Stomach smooth muscle (tissue), 2 donors: Measurements from ENCODE around the gene HLA-DQA1.

Source experiments
- H3K27ac ChIP-seq: one replicate; pipeline ENCODE4 v1.7.0; 2013; ENCODE audit warnings: mild to moderate bottlenecking, low read length, inconsistent platforms
- H3K27me3 ChIP-seq, 2 donors: one replicate each; pipeline ENCODE4 v1.7.0; 2013; ENCODE audit warnings: low read length in 2 of 2; ENCODE audit not compliant: insufficient read depth in 2 of 2, control insufficient read depth in 1 of 2
- H3K36me3 ChIP-seq, 2 donors: one replicate each; pipeline ENCODE4 v1.7.0; 2013; ENCODE audit warnings: low read length in 2 of 2; ENCODE audit not compliant: control insufficient read depth in 2 of 2, insufficient read depth in 2 of 2
- H3K4me1 ChIP-seq: one replicate; pipeline ENCODE4 v1.7.0; 2013; ENCODE audit warnings: low read length; ENCODE audit not compliant: control insufficient read depth, insufficient read depth
- H3K4me3 ChIP-seq, 2 donors: one replicate each; pipeline ENCODE4 v1.7.0; 2013; ENCODE audit warnings: low read length in 2 of 2
- H3K9ac ChIP-seq, 2 donors: one replicate each; pipeline ENCODE4 v1.7.0; 2013; ENCODE audit warnings: low read length in 2 of 2, mild to moderate bottlenecking in 1 of 2
- H3K9me3 ChIP-seq, 2 donors: one replicate each; pipeline ENCODE4 v1.7.0; 2013; ENCODE audit warnings: low read length in 2 of 2; ENCODE audit not compliant: control insufficient read depth in 2 of 2
- donor health status: healthy.
- donor health status: Pancreatic carcinoma.

The HLA-DQA1 gene

DNA sequence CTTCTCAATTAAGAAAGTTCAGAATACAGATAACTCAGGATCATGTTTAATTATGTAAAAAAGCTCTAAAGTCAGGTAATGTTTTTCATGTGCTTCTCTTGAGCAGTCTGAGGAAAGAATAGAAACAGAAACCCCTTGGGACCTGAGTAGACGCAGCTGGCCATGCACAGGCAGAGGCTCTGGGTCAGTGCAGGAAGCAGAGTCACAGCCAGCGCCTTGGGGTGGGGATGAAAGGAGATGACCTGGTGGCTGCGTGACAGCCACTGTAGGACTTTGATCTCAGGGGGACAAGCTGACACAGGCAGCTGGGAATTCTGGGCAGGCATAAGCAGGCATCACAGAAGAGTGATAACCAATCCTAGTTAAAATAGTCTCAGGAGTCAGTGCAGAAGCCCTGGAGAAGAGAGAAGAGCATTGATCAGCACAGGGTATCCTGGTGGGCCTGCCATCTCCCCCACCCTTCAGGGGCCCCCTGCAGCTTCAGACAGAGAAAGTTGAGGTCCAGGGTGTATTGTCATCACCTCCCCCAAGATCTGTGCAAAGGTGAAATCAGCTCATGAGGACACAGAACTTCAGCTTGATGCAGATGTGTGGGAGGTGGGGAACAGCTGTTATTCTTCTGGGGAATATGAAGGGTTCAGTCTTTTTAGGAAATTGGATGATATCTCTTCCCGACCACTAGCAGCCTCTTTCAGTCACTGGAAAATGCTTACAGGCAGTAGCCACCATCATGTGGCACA is 22.8 kb downstream of the HLA-DQA1 start:
- H3K36me3 ChIP-seq = no peaks in the 10 kb centered on the region
- no peak overlapping the region for H3K9ac ChIP-seq
- H3K27me3 ChIP-seq = peaks cover 0 to 3% of the 10 kb centered on the region in 2 donors
- no peak overlapping the region for H3K27ac ChIP-seq
- no peaks in the 10 kb centered on the region for H3K4me1 ChIP-seq
- H3K9me3 ChIP-seq = no peaks in the 10 kb centered on the region
- no peak overlapping the region for H3K4me3 ChIP-seq

DNA sequence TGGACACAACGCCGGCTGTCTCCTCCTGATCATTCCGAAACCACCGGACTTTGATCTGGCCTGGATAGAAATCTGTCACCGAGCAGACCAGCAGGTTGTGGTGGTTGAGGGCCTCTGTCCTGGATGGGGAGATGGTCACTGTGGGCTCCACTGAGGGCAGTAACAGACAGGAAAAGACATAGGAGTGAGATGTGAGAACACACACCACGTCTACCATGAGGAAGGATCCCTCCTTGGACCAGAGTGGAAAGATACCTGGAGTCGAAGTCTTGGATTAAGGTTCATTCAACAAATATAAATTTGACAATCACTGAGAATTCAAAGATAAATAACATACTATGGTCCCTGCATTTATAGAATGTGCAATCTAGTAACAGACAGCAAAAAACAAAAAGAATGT is 24.9 kb downstream of the HLA-DQA1 start:
- Histone ChIP-seq H3K4me1 (no peaks in the 10 kb centered on the region), H3K27me3 (peaks cover 0 to 3% of the 10 kb centered on the region in 2 donors), H3K36me3 (no peaks in the 10 kb centered on the region), H3K9ac (no peak overlapping the region), H3K4me3 (no peak overlapping the region), H3K27ac (no peak overlapping the region), H3K9me3 (no peaks in the 10 kb centered on the region)

DNA sequence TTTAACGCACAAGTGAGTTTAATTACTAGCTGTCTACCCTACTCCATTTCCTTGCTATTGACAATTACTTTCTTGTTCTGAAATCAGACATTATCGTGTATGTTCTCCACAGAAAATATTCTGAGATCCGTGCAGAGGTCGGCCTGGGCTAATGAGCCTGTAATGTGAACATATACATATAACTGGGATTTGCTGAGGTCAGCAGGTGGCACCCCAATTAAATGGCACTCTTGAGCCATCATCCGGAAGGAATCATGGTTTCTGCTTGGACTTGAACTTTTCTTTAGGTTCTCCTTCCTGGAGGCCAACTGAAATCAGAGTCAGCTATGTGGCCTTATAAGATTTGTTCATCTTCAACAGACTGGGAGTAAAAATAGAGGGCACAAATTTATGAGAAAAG is 25.6 kb downstream of the HLA-DQA1 start:
- Histone ChIP-seq H3K9ac (no peak overlapping the region), H3K4me3 (no peak overlapping the region), H3K9me3 (no peaks in the 10 kb centered on the region), H3K27me3 (peaks cover 0 to 3% of the 10 kb centered on the region in 2 donors), H3K27ac (no peak overlapping the region), H3K36me3 (no peaks in the 10 kb centered on the region), H3K4me1 (no peaks in the 10 kb centered on the region)

- Histone ChIP-seq H3K27me3 (peaks cover 3 to 5% of the 10 kb centered on the region in 2 donors), H3K36me3 (no peaks in the 10 kb centered on the region), H3K4me3 (no peak overlapping the region), H3K4me1 (no peaks in the 10 kb centered on the region), H3K9ac (no peak overlapping the region), H3K27ac (no peak overlapping the region), H3K9me3 (no peaks in the 10 kb centered on the region)
These were observed 27.1 kb downstream of the HLA-DQA1 start for GRCh38 chr6:32664354-32664753.

GRCh38 chr6:32664827-32665362 is 27.7 kb downstream of the HLA-DQA1 start:
- Histone ChIP-seq H3K4me1 (no peaks in the 10 kb centered on the region), H3K27me3 (peaks cover 5 to 7% of the 10 kb centered on the region in 2 donors), H3K27ac (no peak overlapping the region), H3K9me3 (no peaks in the 10 kb centered on the region), H3K9ac (no peak overlapping the region), H3K36me3 (no peaks in the 10 kb centered on the region), H3K4me3 (no peak overlapping the region)

DNA sequence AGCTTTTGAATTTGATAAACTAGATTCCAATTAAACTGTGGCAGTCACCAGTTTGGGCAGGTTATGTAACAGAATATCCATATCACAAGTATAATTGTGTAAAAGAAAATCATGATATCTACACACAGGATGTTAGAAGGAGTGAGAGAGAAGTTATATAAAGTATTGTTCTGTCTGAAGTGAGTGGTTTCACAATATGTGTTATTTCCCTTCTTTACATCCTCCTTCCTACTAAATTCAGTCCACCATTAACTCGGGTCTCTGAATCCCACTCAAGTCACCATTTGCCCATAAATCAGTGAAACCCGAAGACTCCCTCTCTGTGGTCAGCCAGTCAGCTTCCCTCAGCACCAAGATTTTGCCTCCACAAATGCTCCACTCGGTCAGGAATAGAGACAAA is 28.5 kb downstream of the HLA-DQA1 start:
- H3K4me3 ChIP-seq = no peak overlapping the region
- no peaks in the 10 kb centered on the region for H3K36me3 ChIP-seq
- H3K9ac ChIP-seq = no peak overlapping the region
- H3K27me3 ChIP-seq = peaks cover 5 to 7% of the 10 kb centered on the region in 2 donors
- no peaks in the 10 kb centered on the region for H3K9me3 ChIP-seq
- H3K4me1 ChIP-seq = no peaks in the 10 kb centered on the region
- H3K27ac ChIP-seq = no peak overlapping the region

GRCh38 chr6:32666420-32667300 is 29.5 kb downstream of the HLA-DQA1 start, which contains the start of gene HLA-DQB1:
Gene HLA-DQB1 (minus strand): TSS chr6:32666657. CDS start chr6:32666607, 50 bp downstream.
- H3K9ac ChIP-seq = no peak within 1 kb of the TSS
- H3K36me3 ChIP-seq = no peaks in the 10 kb centered on the region
- H3K9me3 ChIP-seq = peaks cover 0 to 3% of the 10 kb centered on the region in 2 donors
- H3K4me3 ChIP-seq = peak within 1 kb of the TSS in 1 of 2 donors; percentile 8
- no peaks in the 10 kb centered on the region for H3K4me1 ChIP-seq
- H3K27me3 ChIP-seq = peaks cover 5 to 7% of the 10 kb centered on the region in 2 donors
- H3K27ac ChIP-seq = no peak within 1 kb of the TSS

- Histone ChIP-seq H3K27ac (no peak overlapping the region), H3K36me3 (no peaks in the 10 kb centered on the region), H3K9me3 (peaks cover 0 to 8% of the 10 kb centered on the region in 2 donors), H3K4me1 (no peaks in the 10 kb centered on the region), H3K4me3 (no peak overlapping the region), H3K9ac (no peak overlapping the region), H3K27me3 (peaks cover 5 to 7% of the 10 kb centered on the region in 2 donors)
These were observed 31.1 kb downstream of the HLA-DQA1 start for GRCh38 chr6:32668226-32668747.

- H3K27ac ChIP-seq = no peak overlapping the region
- H3K9me3 ChIP-seq = peaks cover 0 to 8% of the 10 kb centered on the region in 2 donors
- peaks cover 5 to 7% of the 10 kb centered on the region in 2 donors for H3K27me3 ChIP-seq
- no peak overlapping the region for H3K4me3 ChIP-seq
- no peak overlapping the region for H3K9ac ChIP-seq
- no peaks in the 10 kb centered on the region for H3K4me1 ChIP-seq
- no peaks in the 10 kb centered on the region for H3K36me3 ChIP-seq
These were observed 32.0 kb downstream of the HLA-DQA1 start for GRCh38 chr6:32669240-32669639.

DNA sequence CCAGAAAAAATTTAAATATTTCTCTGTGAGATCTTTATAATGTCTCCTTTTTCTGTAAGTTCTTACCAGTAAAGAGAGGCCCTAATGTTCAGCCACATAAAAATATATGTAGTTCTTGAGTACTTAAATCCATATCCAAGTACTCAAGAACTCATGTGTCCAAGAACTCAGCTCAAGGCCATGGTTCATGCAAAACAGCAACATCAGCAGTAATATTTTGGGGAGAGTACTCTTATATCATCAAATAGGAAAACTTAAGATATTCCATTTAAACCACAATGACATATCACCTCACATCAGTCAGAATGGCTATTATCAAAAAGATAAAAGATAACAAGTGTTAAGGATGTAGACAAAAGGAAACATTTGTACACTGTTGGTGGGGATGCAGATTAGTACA is 32.7 kb downstream of the HLA-DQA1 start:
- H3K27ac ChIP-seq = no peak overlapping the region
- no peaks in the 10 kb centered on the region for H3K4me1 ChIP-seq

More for the DNA sequence above, 32.7 kb downstream of the HLA-DQA1 start:
- no peak overlapping the region for H3K4me3 ChIP-seq
- H3K36me3 ChIP-seq = no peaks in the 10 kb centered on the region
- peaks cover 0 to 8% of the 10 kb centered on the region in 2 donors for H3K9me3 ChIP-seq
- peaks cover 5 to 7% of the 10 kb centered on the region in 2 donors for H3K27me3 ChIP-seq
- H3K9ac ChIP-seq = no peak overlapping the region
